Measurements from ENCODE around the gene NELFB. TPM values are rescaled to one million over a fixed set of nuclear protein-coding genes. Genes with fewer than 3 reads are reported as not detected.

NELFB gene
- total RNA-seq, 4 donors from 2014 or later, result 45.0 to 54.2 (median 50.9) TPM

- no peak for DNase-seq (ENCODE audit: low spot score in 2 of 2)
- peaks cover 19% of the 10 kb centered on the region for H3K27me3 ChIP-seq
- H3K4me3 ChIP-seq, result no peak overlapping the region
- WGBS, result 79% methylated on average over 10 of the region's 22 CpGs
- H3K27ac ChIP-seq, result no peak overlapping the region
- peaks cover 15% of the 10 kb centered on the region for H3K4me1 ChIP-seq
- no peak for TF ChIP-seq POLR2AphosphoS5 (IDR thresholded peaks at IDR 0.05)
- no peak for TF ChIP-seq CTCF (IDR thresholded peaks at IDR 0.05)
- TF ChIP-seq POLR2A (IDR thresholded peaks at IDR 0.05), result no peak
- no peak for TF ChIP-seq EP300 (IDR thresholded peaks at IDR 0.05)
- H3K9me3 ChIP-seq, result no peaks in the 10 kb centered on the region
- no peaks in the 10 kb centered on the region for H3K36me3 ChIP-seq
Measured at GRCh38 chr9:137321726-137322361, 66.7 kb downstream of the NELFB start.

Other genes with a start within 250 kb of the NELFB start
- 10 to 100 TPM; 10.4 to 44.7 (median 33.4) TPM for gene ABCA2, start 227.1 kb upstream of the NELFB start, total RNA-seq
- gene FUT7, start 223.2 kb upstream of the NELFB start, total RNA-seq, result under 1 TPM in 1 of 4 donors, not detected in 3; 0.72 TPM
- gene NPDC1, start 209.2 kb upstream of the NELFB start, total RNA-seq, result 10 to 100 TPM; 22.2 to 64.0 (median 47.3) TPM
- gene ENTPD2, start 201.3 kb upstream of the NELFB start, total RNA-seq, result 10 to 100 TPM; 13.3 to 20.8 (median 16.7) TPM
- gene SAPCD2, start 184.8 kb upstream of the NELFB start, total RNA-seq, result 10 to 100 TPM in 3 of 4 donors, 1 to 10 TPM in 1; 8.2 to 13.6 (median 13.3) TPM
- gene UAP1L1, start 177.8 kb upstream of the NELFB start, total RNA-seq, result 10 to 100 TPM in 1 of 4 donors, 1 to 10 TPM in 3; 5.0 to 10.1 (median 6.8) TPM
- 10 to 100 TPM; 52.1 to 99.2 (median 63.1) TPM for gene MAN1B1, start 168.3 kb upstream of the NELFB start, total RNA-seq
- 100 to 1,000 TPM in 2 of 4 donors, 10 to 100 TPM in 2; 71.4 to 139 (median 96.5) TPM for gene DPP7, start 140.6 kb upstream of the NELFB start, total RNA-seq
- under 1 TPM in 3 of 4 donors, not detected in 1; 0.16 to 0.25 (median 0.16) TPM for gene GRIN1, start 116.2 kb upstream of the NELFB start, total RNA-seq
- 10 to 100 TPM in 1 of 4 donors, 1 to 10 TPM in 3; 5.4 to 37.2 (median 7.9) TPM for gene LRRC26, start 85.3 kb upstream of the NELFB start, total RNA-seq
- gene TMEM210, start 83.3 kb upstream of the NELFB start, total RNA-seq, result not detected
- gene ANAPC2, start 66.8 kb upstream of the NELFB start, total RNA-seq, result 10 to 100 TPM; 24.8 to 99.8 (median 54.9) TPM
- 10 to 100 TPM; 45.9 to 72.0 (median 71.1) TPM for gene SSNA1, start 66.7 kb upstream of the NELFB start, total RNA-seq
- 10 to 100 TPM; 12.6 to 23.6 (median 18.7) TPM for gene TPRN, start 54.6 kb upstream of the NELFB start, total RNA-seq
- 10 to 100 TPM; 25.0 to 52.4 (median 40.8) TPM for gene TMEM203, start 49.7 kb upstream of the NELFB start, total RNA-seq
- 10 to 100 TPM; 13.4 to 21.0 (median 20.6) TPM for gene NDOR1, start 49.6 kb upstream of the NELFB start, total RNA-seq
- 1 to 10 TPM; 2.8 to 7.5 (median 5.2) TPM for gene RNF208, start 33.1 kb upstream of the NELFB start, total RNA-seq
- 10 to 100 TPM; 22.8 to 65.7 (median 44.2) TPM for gene CYSRT1, start 30.2 kb upstream of the NELFB start, total RNA-seq
- 1 to 10 TPM in 3 of 4 donors, under 1 TPM in 1; 0.34 to 2.0 (median 1.1) TPM for gene RNF224, start 27.8 kb upstream of the NELFB start, total RNA-seq
- under 1 TPM in 1 of 4 donors, not detected in 3; 0.34 TPM for gene SLC34A3, start 24.4 kb upstream of the NELFB start, total RNA-seq
- gene TUBB4B, start 14.0 kb upstream of the NELFB start, total RNA-seq, result 100 to 1,000 TPM; 225 to 708 (median 639) TPM
- 1 to 10 TPM in 1 of 4 donors, not detected in 3; 1.2 TPM for gene STPG3, start 4.0 kb upstream of the NELFB start, total RNA-seq
- gene TOR4A, start 22.4 kb downstream of the NELFB start, total RNA-seq, result 1 to 10 TPM; 3.5 to 9.2 (median 4.4) TPM
- 10 to 100 TPM; 25.3 to 69.0 (median 65.5) TPM for gene NRARP, start 46.9 kb downstream of the NELFB start, total RNA-seq
- 10 to 100 TPM in 3 of 4 donors, 1 to 10 TPM in 1; 7.3 to 54.0 (median 16.4) TPM for gene EXD3, start 167.8 kb downstream of the NELFB start, total RNA-seq
- 1 to 10 TPM; 2.2 to 7.6 (median 4.0) TPM for gene NOXA1, start 168.1 kb downstream of the NELFB start, total RNA-seq
- gene ENTPD8, start 186.0 kb downstream of the NELFB start, total RNA-seq, result not detected
- gene NSMF, start 204.0 kb downstream of the NELFB start, total RNA-seq, result 10 to 100 TPM; 36.1 to 48.1 (median 39.8) TPM

All from suprapubic skin (tissue), 4 donors.